HG03439 (cell line): Measurements from ENCODE around the gene NPBWR2.

Source experiments
- ATAC-seq: cut with Tn5 transposase; IDR thresholded peaks from one replicate; pipeline ENCODE4 v1.9.1; 2021; ENCODE audit warnings: mild to moderate bottlenecking, moderate library complexity; ENCODE audit not compliant: unreplicated experiment

Gene NPBWR2

DNA sequence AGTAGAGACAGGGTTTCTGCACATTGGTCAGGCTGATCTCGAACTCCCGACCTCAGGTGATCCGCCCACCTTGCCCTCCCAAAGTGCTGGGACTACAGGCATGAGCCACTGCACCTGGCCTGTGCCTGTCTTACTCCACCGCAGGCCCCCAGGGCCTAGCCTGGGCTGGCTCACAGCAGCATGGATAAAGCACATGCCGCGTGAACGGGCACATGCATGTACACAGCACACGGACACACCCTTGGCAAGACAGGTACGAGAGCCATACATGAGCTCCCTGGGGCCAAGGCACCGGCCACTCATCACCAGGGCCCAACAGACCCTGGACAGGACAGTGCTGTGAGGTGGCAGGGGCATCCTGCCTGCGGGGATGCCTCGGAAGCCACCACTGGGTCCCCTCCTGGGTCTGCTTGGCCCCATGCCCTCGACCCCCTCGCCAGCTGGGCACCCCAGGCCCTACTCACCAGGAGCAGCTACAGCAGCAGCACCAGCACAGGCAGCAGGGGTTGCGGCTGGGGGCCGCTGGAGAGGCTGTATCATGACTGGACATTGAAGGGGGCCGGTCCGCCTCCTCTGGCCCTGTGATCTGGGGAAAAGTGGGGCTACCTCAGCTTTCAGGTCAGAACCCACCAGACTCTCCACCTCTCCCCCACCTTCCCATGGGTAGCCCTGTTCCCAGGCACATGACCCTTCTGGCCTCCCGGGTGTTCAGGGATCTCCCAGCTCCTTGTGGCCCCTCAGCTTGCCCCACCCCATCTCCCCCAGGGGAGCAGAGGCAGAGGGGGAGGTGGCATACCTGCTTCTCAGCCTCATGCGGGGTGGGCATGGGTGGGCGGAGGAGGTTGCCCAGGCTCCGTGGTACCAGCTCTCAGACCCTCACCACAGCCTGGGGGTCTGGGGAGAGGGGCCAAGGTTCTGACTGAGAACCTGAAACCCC is 31.0 kb downstream of the NPBWR2 start:
- no peak for ATAC-seq

DNA sequence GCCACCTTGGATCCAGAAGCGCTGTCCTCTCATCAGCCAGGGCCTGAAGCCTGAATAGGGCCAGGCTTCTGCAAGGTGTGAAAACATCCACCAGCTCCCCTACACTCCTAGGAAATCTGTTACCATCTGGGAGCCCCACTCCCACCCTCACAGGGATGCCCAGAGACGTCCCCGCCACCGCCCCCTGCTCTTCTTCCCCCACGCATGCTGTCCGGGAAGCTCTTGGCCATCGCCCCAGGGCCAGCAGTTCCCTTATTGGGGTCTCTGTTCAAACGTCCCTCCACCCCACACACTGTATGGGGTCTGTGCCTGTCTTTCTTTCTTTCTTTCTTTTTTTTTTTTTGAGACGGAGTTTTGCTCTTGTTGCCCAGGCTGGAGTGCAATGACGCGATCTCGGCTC is 31.8 kb downstream of the NPBWR2 start:
- ATAC-seq, result no peak

DNA sequence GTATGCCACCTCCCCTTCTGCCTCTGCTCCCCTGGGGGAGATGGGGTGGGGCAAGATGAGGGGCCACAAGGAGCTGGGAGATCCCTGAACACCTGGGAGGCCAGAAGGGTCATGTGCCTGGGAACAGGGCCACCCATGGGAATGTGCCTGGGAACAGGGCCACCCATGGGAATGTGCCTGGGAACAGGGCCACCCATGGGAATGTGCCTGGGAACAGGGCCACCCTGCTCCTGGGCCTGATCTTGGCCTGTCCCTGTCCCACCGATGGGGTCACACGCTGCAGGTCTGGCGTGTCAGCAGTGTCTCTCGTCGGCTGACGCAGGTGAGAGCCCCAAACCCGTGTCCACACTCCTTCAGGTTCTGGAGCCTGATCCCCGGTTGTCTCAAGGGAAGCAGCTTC is 32.4 kb downstream of the NPBWR2 start:
- no peak for ATAC-seq

DNA sequence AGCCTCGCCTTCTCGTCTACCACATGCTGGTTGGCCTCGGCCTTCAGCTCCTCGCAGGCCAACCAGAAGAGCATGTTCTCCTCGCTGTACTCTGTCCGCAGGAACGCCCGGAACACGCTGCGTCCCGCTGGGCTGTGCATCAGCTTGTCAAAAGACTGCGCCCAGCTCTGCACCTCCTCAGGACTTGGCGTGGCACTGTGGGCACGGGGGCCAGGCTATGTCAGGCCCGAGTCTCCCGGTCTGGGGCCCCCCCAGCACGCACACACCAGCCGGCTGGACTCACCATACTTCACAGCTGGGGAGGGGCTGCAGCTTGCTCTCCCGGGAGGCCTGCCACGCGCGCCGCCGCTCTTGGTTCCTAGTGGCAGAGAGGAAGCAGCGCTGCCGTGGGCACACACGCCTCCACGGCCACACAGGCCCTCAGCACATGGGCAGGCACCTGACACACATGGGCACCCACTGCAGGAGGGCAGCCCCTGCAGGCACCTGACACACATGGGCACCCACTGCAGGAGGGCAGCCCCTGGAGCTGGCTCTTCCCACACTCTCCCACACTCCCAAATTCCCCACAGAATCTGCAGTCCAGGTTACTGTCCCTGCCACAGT is 33.1 kb downstream of the NPBWR2 start:
- ATAC-seq, result no peak

DNA sequence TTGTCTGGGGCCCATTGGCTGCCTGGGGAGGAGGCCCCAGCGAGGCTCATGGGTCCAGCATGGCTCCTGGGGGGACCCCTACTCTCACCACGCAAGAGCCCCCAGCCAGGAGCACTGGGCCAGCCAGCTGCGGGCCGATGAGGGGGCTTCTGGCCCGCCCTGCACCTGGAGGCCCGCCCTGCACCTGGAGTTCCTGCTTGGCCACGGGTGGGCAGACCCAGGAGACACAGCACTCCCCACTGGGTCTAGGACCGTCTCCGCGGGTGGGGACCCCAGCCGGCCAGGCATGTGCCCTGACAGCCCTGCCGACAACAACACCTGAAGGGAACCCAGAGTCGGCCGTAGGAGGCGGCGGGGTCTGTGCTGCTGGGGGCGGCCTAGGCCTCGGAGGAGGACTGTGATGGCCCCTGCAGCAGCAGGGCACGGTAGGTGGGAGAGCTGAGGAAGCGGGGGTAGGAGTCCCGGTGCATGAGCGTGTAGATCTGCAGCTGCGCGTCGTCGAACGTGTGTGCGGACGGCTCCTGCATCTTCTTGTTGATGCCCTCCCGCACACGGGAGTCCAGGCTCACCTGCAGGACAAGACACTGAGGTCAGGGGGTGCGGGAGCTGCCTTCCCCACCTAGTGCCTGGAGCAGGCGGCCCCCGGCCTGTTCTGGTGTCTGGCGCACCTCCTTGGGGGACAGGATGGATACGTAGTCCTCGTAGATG is 33.7 kb downstream of the NPBWR2 start:
- no peak for ATAC-seq

DNA sequence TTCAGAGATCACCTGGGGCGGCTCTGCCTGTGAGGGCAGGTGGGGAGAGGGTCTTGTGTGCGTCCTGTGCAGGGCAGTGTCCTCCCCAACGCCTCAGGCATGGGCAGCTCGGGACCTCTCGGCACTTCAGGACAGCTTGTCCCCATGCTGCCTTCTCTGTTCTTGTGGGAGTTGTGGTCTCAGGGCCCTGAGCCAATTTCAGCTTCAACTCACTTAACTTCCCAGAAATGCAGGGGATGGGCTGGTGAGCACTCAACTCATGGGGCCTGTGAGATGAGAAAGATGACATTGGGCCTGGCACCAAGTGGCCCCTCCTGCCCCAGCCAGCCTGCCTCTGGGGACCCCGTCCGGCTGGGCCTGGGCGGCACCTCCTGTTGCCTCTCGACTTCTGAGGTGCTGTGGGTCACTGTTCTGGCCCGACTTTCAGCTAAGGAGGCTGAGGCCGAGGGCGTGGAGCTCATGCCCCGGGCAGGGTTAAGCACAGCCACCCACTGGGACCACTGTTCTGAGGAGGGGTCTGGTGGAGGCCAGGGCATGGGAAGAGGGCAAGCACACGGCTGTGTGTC is 34.8 kb downstream of the NPBWR2 start:
- ATAC-seq, result no peak

DNA sequence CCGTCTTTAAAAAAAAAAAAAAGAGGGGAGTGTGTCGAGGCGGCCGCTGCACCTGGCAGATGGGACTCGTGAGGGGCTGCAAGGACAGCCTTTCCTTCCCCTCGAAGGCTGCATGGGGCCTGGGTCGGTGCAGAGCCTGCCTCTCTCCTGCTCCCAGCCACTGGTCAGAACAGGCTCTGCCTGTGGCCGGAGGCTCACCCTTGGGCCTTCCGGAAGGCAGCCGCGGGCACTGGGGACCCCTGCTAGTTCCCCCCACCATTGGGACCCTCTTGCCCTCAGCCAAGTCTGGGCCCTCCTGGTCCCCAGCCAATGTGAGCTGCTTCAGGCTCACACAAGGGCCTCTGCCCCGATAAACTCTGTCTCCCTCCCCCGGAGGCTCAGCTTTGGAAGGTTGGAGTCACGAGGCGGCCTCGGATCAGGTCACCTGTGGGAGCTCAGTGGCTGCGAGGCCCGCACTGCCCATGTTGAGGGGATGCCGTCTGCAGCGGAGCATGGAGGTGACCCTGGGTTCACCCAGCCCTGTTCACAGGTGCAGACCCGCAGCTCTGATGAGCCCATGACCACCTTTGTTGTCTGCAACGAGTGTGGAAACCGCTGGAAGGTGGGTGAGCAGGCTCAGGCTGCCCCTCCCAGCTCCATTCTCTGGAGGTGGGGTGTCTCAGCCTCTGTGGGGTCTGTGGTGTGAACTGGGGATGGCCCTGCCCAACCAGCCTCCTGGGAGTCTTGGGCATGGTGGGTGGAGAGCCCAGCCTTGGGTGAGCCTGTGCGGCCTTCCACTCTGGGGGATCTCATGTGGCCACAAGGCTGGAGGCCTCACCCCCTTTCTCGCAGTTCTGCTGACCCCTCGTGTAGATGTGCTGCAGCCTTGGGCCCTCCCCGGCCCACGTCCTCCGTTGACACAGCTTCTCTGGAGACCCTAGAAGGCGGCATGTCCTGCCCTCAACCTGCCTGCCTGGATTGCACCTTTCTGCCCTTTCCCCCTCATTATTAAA is 35.7 kb downstream of the NPBWR2 start:
- ATAC-seq, result no peak

DNA sequence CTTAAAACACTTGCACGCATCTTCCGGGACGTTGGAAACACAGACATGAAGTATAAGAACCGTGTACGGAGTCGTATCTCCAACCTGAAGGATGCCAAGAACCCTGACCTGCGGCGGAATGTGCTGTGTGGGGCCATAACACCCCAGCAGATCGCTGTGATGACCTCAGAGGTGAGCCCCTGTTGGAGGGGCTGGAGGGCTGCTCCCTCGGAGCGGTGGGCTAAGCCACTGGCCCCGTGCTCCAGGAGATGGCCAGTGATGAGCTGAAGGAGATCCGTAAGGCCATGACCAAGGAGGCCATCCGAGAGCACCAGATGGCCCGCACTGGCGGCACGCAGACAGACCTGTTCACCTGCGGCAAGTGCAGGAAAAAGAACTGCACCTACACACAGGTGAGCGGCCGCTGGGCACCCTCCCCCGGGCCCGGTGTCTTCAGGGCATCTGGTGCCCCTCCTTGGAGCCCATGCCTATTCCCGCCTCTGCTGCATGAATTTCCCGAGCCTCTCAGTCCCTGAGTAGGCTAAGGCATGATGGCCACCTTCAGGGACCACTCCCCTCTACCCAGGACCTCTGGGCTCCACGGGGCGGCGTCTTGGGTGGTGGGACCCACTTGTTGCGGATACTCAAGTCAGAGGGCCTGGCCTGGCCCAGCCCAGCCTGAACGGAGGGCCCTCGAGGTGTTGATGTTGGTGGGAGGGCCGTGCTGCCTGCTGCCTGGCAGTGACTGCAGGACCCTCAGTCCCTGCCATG is 36.9 kb downstream of the NPBWR2 start:
- ATAC-seq, result no peak

DNA sequence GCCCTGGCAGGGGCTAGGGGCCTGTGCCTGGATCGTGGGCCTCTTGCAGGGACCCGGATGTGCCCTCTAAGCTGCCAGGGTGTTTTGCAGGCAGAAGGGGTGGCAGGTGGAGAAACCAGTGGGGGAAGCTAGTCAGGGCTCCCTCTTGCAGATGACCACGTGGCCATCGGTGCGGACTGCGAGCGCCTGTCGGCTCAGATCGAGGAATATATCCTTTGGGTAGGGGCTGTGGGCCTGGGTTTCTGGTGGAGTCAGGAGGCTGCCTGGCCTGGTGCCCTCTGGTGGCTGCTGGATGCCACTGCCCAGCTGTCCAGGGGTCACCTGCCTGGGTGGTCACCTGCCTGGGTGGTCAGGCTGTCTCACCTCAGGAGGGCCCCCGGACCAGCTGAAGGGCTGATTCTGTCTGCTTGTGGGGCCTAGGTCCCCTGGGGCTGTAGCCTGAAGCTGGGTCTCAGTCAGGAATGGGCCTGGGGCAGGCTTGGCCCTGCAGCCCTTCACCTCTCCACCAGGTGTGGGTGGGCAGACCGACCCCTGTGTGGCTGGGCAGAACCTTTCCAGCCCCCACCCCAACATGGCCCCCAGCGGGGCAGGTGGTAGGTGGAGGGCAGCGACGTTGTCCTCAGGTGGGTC is 37.6 kb downstream of the NPBWR2 start:
- no peak for ATAC-seq

DNA sequence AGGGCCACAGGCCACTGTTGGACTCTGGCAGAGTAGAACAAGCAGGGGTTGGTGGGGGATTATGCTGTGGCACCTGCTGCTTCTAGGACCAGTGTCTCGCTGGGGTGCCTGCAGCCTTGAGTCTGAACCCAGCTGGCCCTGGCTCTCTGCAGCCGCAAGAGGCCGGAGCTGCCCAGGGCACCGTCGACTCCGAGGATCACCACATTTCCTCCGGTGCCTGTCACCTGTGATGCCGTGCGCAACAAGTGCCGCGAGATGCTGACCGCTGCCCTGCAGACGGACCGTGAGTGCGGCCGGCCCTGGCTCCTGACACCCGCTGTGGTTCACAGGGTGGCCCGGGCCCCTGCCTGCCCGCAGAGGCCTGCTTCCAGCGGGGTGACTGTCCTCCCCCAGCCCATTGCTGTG is 38.2 kb downstream of the NPBWR2 start:
- no peak for ATAC-seq

DNA sequence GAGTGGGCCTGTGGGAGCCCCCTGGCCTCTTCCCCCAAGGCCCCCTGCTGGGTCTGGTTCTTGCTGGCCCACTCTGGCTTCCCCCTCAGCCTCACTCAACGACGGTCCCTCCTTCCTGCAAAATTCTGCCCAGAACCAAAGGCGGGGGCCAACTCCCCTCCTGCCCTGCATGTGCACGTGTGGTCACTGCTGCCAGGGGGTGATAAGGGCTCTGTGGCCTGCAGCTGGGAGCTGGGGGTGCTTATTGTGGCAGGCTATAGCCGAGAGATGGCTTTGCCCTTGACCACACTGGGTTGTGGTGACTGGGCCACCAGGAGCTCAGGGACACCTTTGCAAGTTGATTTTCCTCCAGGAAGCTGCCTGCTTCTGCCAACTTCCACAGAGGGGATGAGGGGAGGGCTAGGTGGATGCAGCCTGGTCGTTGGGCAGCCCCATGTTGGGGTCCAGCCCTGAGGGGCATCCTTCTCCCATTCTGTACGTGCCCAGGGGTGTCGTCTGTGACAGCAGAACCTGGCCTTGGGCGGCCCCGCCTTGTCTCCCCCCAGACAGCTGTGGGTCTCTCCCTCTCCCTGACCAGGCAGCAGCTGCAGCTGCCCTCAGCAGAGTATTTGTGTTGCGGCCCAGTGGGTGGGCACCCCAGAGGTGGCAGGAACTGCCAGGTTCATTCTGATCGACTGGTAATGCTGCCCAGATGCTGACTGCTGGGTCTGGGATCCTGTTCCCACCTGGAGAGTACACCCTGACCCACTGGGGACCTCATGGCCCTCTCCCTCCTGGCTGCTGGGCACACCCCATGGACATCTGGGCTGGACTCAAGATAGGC is 38.8 kb downstream of the NPBWR2 start:
- no peak for ATAC-seq

DNA sequence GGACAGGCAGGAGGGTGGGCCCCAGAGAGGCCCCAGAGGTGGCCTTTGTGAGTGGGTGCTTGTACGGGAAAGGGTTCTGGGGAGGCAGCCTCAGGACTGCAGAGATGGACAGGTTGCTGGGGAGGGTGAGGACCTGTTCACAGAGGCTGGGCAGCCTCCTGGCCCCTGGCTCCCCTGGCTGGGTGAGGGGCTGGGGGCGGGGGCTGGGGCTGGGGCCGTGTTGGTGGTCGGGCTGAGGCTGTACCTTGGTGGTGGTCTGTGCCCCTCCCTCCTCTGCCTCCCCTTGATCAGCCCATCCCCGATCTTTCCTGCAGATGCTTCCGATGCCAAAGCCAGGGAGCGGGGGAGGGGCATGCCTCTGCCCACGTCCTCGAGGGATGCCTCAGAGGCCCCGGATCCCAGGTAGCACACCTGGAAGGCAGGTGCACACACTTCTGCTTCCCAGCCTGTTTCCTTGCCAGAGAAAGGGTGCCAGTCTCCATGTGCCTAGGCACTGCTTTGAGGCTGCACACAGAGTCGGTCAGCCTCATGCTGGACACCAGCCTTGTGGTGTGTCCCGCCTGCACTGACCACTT is 39.5 kb downstream of the NPBWR2 start:
- no peak for ATAC-seq

DNA sequence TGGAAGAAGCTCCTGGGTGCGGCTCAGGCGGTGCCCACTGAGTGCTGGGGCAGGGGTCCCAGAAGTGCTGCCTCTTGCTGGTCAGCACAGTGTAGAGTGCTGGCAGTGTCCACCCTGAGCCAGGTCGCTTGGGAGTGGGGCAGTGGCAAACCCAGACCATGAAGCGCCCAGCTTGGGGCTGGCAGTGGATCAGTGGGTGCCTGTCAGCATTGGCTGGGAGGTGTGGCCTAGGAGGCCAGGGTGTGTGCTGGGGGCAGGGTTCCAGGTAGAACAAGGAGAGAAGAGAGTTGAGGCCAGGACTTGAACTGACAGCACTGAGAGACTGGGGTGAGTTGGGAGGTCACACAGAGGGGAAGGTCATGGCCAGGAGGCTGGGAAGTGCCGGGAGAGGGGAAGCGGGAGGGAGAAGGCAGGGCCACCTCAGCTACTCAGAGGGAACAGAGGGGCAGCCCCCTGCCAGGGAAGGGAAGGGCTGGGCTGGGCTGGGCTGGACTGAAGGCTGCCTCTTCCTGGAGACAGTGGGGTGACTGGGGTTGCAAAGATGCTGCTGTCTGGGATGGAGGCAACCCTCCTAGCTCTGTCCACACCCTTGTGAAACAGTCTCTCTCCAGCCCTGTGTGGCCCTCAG is 40.2 kb downstream of the NPBWR2 start:
- no peak for ATAC-seq

DNA sequence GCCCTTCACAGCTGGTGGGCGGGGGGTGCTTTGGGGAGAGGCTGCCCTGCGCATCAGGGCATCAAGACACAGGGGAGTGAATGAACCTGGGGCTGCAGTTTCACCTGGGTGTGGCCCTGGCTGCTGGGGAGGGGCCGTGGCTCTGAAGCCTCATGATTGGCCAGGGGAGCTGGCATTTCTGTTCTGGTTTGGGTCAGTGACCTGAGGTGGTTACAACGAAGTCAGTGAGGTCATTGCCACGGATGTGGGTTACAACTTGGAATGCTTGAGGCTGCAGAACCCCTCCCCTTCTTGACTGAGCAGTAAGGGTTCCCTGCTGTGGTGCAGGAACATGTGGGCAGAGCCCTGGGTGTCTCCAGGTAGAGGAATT is 41.4 kb downstream of the NPBWR2 start:
- ATAC-seq, result peak; percentile 36

DNA sequence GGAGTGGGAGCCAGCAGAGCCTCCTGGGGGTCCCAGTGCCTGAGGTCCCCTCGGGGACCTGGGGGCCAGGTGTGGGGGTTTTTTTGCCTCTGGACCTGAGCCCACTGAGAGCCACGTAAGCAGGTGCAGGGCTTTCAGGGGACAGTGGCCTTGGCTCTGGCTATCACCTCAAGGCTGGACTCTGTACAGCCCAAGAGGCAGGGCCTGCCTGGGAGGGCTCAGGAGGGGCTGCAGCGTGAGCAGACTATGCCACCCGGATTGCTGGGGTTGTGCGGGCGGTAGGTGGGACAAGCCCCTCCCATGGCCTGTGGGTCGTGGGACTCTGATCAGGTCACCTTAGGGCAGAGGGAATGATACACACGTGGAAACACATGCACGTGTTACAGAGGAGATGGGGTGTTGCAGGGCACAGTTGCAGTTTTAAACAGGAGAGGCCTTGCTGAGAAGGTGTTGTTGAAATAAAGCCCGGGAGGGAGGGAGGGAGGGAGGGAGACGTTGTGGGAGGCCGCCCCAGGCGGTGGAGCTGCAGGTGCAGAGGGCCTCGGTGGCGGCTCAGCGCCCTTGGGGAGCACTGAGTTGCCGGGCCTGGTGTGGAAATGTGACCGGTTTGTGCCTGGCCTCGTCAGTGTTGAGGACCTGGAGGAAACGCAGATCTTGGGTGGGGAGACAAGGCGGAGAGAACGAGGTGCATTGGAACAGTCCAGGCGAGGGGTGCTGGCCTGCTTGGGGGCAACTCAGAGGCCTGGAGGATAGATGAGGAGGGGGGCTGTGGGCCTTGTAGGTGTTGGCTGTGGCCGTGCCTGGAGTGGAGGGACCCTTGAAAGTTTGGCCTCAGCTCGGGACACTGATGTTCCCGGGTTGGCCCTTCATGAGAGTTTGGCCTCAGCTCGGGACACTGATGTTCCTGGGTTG is 42.0 kb downstream of the NPBWR2 start:
- no peak for ATAC-seq

DNA sequence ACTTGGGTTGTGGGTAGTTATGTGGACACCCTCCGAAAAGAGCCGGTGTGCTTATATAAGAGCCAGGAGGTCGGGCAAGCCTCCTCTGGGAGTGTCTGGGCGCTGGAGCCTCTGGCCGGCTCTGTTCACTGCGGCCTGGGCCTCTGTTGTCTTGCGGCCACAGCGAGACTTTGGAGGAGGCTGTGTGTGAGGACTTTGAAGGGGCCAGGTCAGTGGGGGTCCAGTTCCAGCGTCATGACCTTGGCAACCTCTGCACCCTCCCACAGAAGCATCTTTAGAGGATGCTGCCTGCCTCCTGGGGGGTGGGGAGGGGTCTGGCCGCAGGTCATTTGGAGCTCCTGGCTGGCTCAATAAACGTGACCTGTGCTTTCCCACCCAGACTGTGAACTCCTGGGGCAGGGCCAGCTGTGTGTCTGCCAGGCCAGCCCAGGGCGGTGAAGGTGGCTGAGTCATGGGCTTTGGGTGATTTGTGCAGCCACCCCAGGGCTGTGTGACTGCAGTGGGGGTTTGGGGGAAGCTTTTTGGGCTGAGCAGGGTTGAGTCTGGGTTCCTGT is 43.1 kb downstream of the NPBWR2 start:
- no peak for ATAC-seq
